H1 (cell line): ENCODE results near the gene ERO1B. TPM values are rescaled to one million over a fixed set of nuclear protein-coding genes. Genes with fewer than 3 reads are reported as not detected.

Source experiments
- CTCF ChIA-PET: fragments of 300-600 bp; sonication (Branson Sonifier 250); formaldehyde crosslinking; loops from one replicate; lab custom pipeline; 2021; ENCODE audit not compliant: partially characterized antibody; lab: Charles Lee
- POLR2A ChIA-PET: fragments of 300-600 bp; sonication (Branson Sonifier 250); formaldehyde crosslinking; loops from one replicate; lab custom pipeline; 2021; ENCODE audit warnings: inconsistent platforms; ENCODE audit not compliant: partially characterized antibody; lab: Charles Lee
- DNase-seq, 2 experiments: peaks; one replicate each; pipeline versions ENCODE4 v3.0.0 to v3.0.0-alpha.2; 2010 to 2022; ENCODE audit warnings: low spot score in 2 of 2, low read depth in 1 of 2, mixed read lengths in 1 of 2
- FAIRE-seq: peaks from 2 replicates; lab custom pipeline; 2011; peaks lifted over from hg19 to GRCh38; lab: Jason Lieb, UNC
- H2AFZ ChIP-seq: 2 replicates; pipeline ENCODE4 v1.8.1; 2012; ENCODE audit warnings: low read length, inconsistent platforms
- H2AK5ac ChIP-seq: 2 replicates; pipeline ENCODE4 v1.6.1; 2013; ENCODE audit warnings: low read depth, low read length
- H2BK120ac ChIP-seq: replicated peaks from 2 replicates; pipeline ENCODE3; 2013; ENCODE audit warnings: low read depth, low read length, inconsistent platforms
- H2BK12ac ChIP-seq: 2 replicates; pipeline ENCODE4 v1.6.1; 2013; ENCODE audit warnings: low read depth, low read length
- H2BK15ac ChIP-seq: 2 replicates; pipeline ENCODE4 v1.6.1; 2013; ENCODE audit warnings: low read length
- H2BK20ac ChIP-seq: 2 replicates; pipeline ENCODE4 v1.6.1; 2013; ENCODE audit warnings: low read length
- H2BK5ac ChIP-seq: 2 replicates; pipeline ENCODE4 v1.6.1; 2013; ENCODE audit warnings: low read depth, low read length
- H3K14ac ChIP-seq: 2 replicates; pipeline ENCODE4 v1.6.1; 2013; ENCODE audit warnings: inconsistent platforms; ENCODE audit not compliant: insufficient read length
- H3K18ac ChIP-seq: 2 replicates; pipeline ENCODE4 v1.6.1; 2013; ENCODE audit warnings: low read length; ENCODE audit errors: extremely low read depth
- H3K23ac ChIP-seq: 2 replicates; pipeline ENCODE4 v1.6.1; 2013; ENCODE audit warnings: inconsistent platforms; ENCODE audit not compliant: insufficient read length
- H3K23me2 ChIP-seq: 2 replicates; pipeline ENCODE4 v1.6.1; 2013; ENCODE audit warnings: low read depth, low read length
- H3K27ac ChIP-seq: 2 replicates; pipeline ENCODE4 v1.6.1; 2011; ENCODE audit warnings: low read depth, low read length, inconsistent platforms
- H3K27me3 ChIP-seq, 4 experiments: replicated peaks in 1 of 4; 1 replicate in 1 of 4; 2 replicates in 3 of 4; pipeline versions ENCODE4 v1.6.1 to v1.8.1; 2011 to 2013; ENCODE audit warnings: low read length in 3 of 4, mild to moderate bottlenecking in 3 of 4, inconsistent platforms in 2 of 4, mixed read lengths in 2 of 4, moderate library complexity in 1 of 4; ENCODE audit not compliant: control insufficient read depth in 3 of 4, insufficient read depth in 3 of 4; ENCODE audit errors: extremely low read depth in 1 of 4
- H3K36me3 ChIP-seq, 4 experiments: 2 replicates each; pipeline versions ENCODE4 v1.6.1 to v1.8.1; 2011 to 2013; ENCODE audit warnings: mild to moderate bottlenecking in 4 of 4, low read length in 3 of 4, moderate library complexity in 2 of 4, control low read depth in 1 of 4, inconsistent platforms in 1 of 4; ENCODE audit not compliant: insufficient read depth in 4 of 4, control insufficient read depth in 2 of 4
- H3K4ac ChIP-seq: replicated peaks from 2 replicates; pipeline ENCODE3; 2013; ENCODE audit warnings: low read length, low read depth, mixed read lengths, inconsistent platforms; ENCODE audit not compliant: insufficient read length
- H3K4me1 ChIP-seq, 4 experiments: replicated peaks in 1 of 4; 1 replicate in 1 of 4; 2 replicates in 3 of 4; pipeline versions ENCODE4 v1.6.1 to v1.8.1; 2011 to 2013; ENCODE audit warnings: low read length in 3 of 4, inconsistent platforms in 2 of 4, mixed read lengths in 1 of 4; ENCODE audit not compliant: insufficient read depth in 4 of 4, control insufficient read depth in 3 of 4
- H3K4me2 ChIP-seq, 2 experiments: 2 replicates each; pipeline versions ENCODE4 v1.6.1 to v1.8.1; 2011 to 2013; ENCODE audit warnings: low read depth in 2 of 2, low read length in 2 of 2, control low read depth in 1 of 2, inconsistent platforms in 1 of 2, mild to moderate bottlenecking in 1 of 2; ENCODE audit not compliant: insufficient read depth in 1 of 2
- H3K4me3 ChIP-seq, 4 experiments: fragments of 200-600, 300-600 bp in 1 of 4; sonication (generic), shearing (Covaris generic), sonication (Bioruptor Twin) in 1 of 4; 2 replicates each; pipeline versions ENCODE4 v1.5.1 to v1.8.1; 2011 to 2016; ENCODE audit warnings: low read length in 4 of 4, low read depth in 3 of 4, control low read depth in 2 of 4, inconsistent platforms in 2 of 4, mild to moderate bottlenecking in 2 of 4, mixed read lengths in 1 of 4, moderate library complexity in 1 of 4; ENCODE audit not compliant: insufficient read depth in 2 of 4; ENCODE audit errors: extremely low read depth in 1 of 4
- H3K56ac ChIP-seq: replicated peaks from 2 replicates; pipeline ENCODE3; 2013; ENCODE audit warnings: low read depth, mild to moderate bottlenecking, mixed read lengths, low read length, inconsistent platforms; ENCODE audit not compliant: insufficient read length
- H3K79me1 ChIP-seq: 2 replicates; pipeline ENCODE4 v1.6.1; 2013; ENCODE audit warnings: low read depth, low read length, control low read depth
- H3K79me2 ChIP-seq, 2 experiments: 2 replicates each; pipeline versions ENCODE4 v1.6.1 to v1.8.1; 2012 to 2013; ENCODE audit warnings: low read length in 2 of 2, mild to moderate bottlenecking in 2 of 2, inconsistent platforms in 1 of 2; ENCODE audit not compliant: insufficient read depth in 2 of 2, control insufficient read depth in 1 of 2
- H3K9ac ChIP-seq, 4 experiments: replicated peaks in 1 of 4; 1 replicate in 1 of 4; 2 replicates in 3 of 4; pipeline versions ENCODE4 v1.6.1 to v1.8.1; 2011 to 2013; ENCODE audit warnings: low read depth in 3 of 4, low read length in 3 of 4, control low read depth in 2 of 4, mild to moderate bottlenecking in 2 of 4, moderate library complexity in 2 of 4, inconsistent platforms in 1 of 4; ENCODE audit errors: extremely low read depth in 1 of 4
- H3K9me3 ChIP-seq, 2 experiments: 2 replicates each; pipeline versions ENCODE4 v1.6.1 to v1.8.1; 2012 to 2013; ENCODE audit warnings: mild to moderate bottlenecking in 2 of 2, moderate library complexity in 2 of 2, control low read depth in 1 of 2, inconsistent platforms in 1 of 2, low read depth in 1 of 2, low read length in 1 of 2, mixed read lengths in 1 of 2; ENCODE audit not compliant: insufficient read depth in 2 of 2
- H4K20me1 ChIP-seq, 2 experiments: replicated peaks in 1 of 2; 2 replicates each; pipeline versions ENCODE3 to v1.8.1; 2011 to 2013; ENCODE audit warnings: inconsistent platforms in 2 of 2, low read length in 2 of 2, mild to moderate bottlenecking in 1 of 2; ENCODE audit not compliant: insufficient read depth in 2 of 2, control insufficient read depth in 1 of 2
- H4K5ac ChIP-seq: 2 replicates; pipeline ENCODE4 v1.6.1; 2013; ENCODE audit warnings: low read length, low read depth, mixed read lengths, inconsistent platforms; ENCODE audit not compliant: insufficient read length
- H4K8ac ChIP-seq: 2 replicates; pipeline ENCODE4 v1.8.0; 2013; ENCODE audit warnings: mild to moderate bottlenecking, moderate library complexity, low read length, inconsistent platforms; ENCODE audit not compliant: insufficient read depth; ENCODE audit errors: extremely low read depth
- H4K91ac ChIP-seq: replicated peaks from 2 replicates; pipeline ENCODE3; 2013; ENCODE audit warnings: low read length, mixed read lengths, inconsistent platforms; ENCODE audit not compliant: insufficient read length
- CREB1 ChIP-seq: IDR thresholded peaks from 2 replicates; pipeline ENCODE4 v1.6.1; 2012; ENCODE audit warnings: inconsistent platforms
- FOSL1 ChIP-seq: IDR thresholded peaks from 2 replicates; pipeline ENCODE4 v1.6.1; 2011; ENCODE audit warnings: mild to moderate bottlenecking, low read depth, low read length, moderate library complexity; ENCODE audit not compliant: insufficient read depth
- POLR2A ChIP-seq, 2 experiments: IDR thresholded peaks; 1 replicate in 1 of 2; 2 replicates in 1 of 2; pipeline ENCODE4 v1.6.1; 2011; ENCODE audit warnings: low read depth in 2 of 2, low read length in 2 of 2, mild to moderate bottlenecking in 2 of 2; ENCODE audit errors: control extremely low read depth in 1 of 2
- WGBS, 2 experiments: shearing (Covaris generic) in 1 of 2; methylation state at CpG; one replicate each; pipeline versions ENCODE4 v1.1.6 to v1.1.7; 2013 to 2015; ENCODE audit warnings: low lambda C conversion rate in 2 of 2, mixed read lengths in 2 of 2, inconsistent platforms in 1 of 2, low coverage in 1 of 2, missing lambda C conversion rate in 1 of 2; ENCODE audit not compliant: insufficient replicate concordance in 2 of 2, insufficient coverage in 1 of 2, insufficient read length in 1 of 2; ENCODE audit errors: extremely low coverage in 1 of 2, missing lambda C conversion rate in 1 of 2; 5-methylcytosine and 5-hydroxymethylcytosine counted together
- polyA plus RNA-seq, 7 experiments: library from polyadenylated mRNA; depleted of rRNA in 3 of 7; stranded (reverse) in 5 of 7; unstranded in 2 of 7; fragments of >200 nt in 5 of 7; fragments of 200-250 nt in 2 of 7; gene quantifications; 1 replicate in 5 of 7; 2 replicates in 1 of 7; 4 replicates in 1 of 7; pipeline versions ENCODE4 v1.2.1 to v1.2.3, GENCODE V29; 2011 to 2013; ENCODE audit warnings: missing spikeins in 2 of 7, mixed read lengths in 2 of 7
- total RNA-seq: library from RNA; stranded (reverse); fragmentation: NEBNext Ultra II Directional; extraction: Animal tissue kit (Norgen Biotek cat#: 25700); gene quantifications from 2 replicates; pipeline ENCODE4 v1.2.1, GENCODE V29; 2021

ERO1B gene
- total and polyA plus RNA-seq, 2 of the 8 experiments (the other 6 are each of a cell fraction or from before 2014, with no cell fraction given) = 0.74 to 5.6 TPM

GRCh38 chr1:236316437-236316836 lies 34.7 kb upstream of the ERO1B start:
- H3K23ac ChIP-seq = no peak overlapping the region
- H2AFZ ChIP-seq = no peak overlapping the region
- WGBS, 2 experiments = 93% methylated on average over 2 of the region's 2 CpGs; no CpG with 5 or more reads in 1 of the 2 experiments
- H2AK5ac ChIP-seq = no peak overlapping the region
- no peak overlapping the region for H2BK15ac ChIP-seq
- no peaks in the 10 kb centered on the region for H3K36me3 ChIP-seq
- H3K4me3 ChIP-seq = no peak overlapping the region
- H4K20me1 ChIP-seq = no peaks in the 10 kb centered on the region
- H3K4ac ChIP-seq = no peak overlapping the region
- no peak overlapping the region for H2BK12ac ChIP-seq
- no peak overlapping the region for H3K14ac ChIP-seq
- no peak for TF ChIP-seq FOSL1
- TF ChIP-seq POLR2A (IDR thresholded peaks at IDR 0.05; ENCODE audit: control extremely low read depth in 1 of 2, low read depth in 2 of 2, low read length in 2 of 2) = no peak
- no peak for TF ChIP-seq CREB1
- POLR2A ChIA-PET = interaction anchor here (0.9 kb wide), 1 partner anchor 34 kb away, joined by 3 read pairs; the partner anchor contains the start of gene ERO1B
- no peak overlapping the region for H3K18ac ChIP-seq
- H3K4me2 ChIP-seq = no peak overlapping the region
- H2BK120ac ChIP-seq = no peak overlapping the region
- H2BK20ac ChIP-seq = no peak overlapping the region
- no peak overlapping the region for H3K27ac ChIP-seq
- H3K9me3 ChIP-seq = no peaks in the 10 kb centered on the region
- H3K79me2 ChIP-seq = no peaks in the 10 kb centered on the region
- no peak overlapping the region for H4K8ac ChIP-seq
- peaks cover 2% of the 10 kb centered on the region; the same call in 1 of the 2 replicates for H3K23me2 ChIP-seq
- no peaks in the 10 kb centered on the region for H3K27me3 ChIP-seq
- H4K5ac ChIP-seq = no peak overlapping the region
- FAIRE-seq (no peak), DNase-seq (no peak)
- no peak overlapping the region for H3K56ac ChIP-seq
- H3K79me1 ChIP-seq = no peaks in the 10 kb centered on the region
- H3K9ac ChIP-seq = no peak overlapping the region
- no peak overlapping the region for H4K91ac ChIP-seq
- H3K4me1 ChIP-seq = peaks cover 0 to 6% (median 2%) of the 10 kb centered on the region in 4 experiments; a peak in 2 of 7 replicates
- CTCF ChIA-PET = interaction anchor here (1.0 to 1.7 kb wide), 4 partner anchors 10 to 29 kb away, joined by 3 to 4 read pairs (median 3); no protein-coding TSS in a partner anchor
- no peak overlapping the region for H2BK5ac ChIP-seq
